ENCODE measurements around the gene ASCC3.
"Not testable (repeated sequence)": the region's sequence is repeated elsewhere in the genome, so short reads cannot be mapped to it uniquely, and the experiment has no call there.

Gene ASCC3

DNA sequence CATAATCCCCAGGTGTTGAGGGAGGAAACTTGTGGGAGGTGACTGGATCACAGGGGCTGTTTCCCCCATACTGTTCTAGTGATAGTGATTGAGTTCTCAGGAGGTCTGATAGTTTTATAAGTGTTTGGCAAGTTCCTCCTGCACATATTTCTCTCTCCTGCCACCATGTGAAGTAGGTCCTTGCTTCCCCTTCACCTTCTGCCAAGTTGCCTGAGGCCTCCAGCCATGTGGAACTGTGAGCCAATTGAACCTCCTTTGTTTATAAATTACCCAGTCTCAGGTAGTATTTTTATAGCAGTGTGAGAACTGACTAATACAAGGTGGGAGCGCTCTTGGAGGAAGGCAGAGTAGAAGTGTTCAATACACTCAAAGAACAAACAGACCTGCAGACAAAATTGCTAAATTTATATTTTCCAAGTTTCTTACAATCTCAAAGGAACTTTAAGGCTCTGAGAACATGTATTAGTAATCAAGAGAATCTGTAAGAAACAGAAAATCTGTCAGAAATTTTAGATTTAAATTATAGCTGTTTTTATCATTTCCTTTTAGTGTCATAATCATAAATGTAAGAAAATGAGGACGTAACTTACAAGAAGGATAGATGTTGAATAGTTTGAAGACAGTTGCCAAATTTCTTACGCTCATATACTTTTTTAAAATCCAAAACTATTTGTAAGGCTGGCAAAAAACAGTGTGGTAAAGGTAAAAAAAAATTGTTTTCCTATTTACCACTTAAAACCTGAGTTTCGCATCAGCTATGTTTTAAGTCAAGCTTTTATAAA is 77.7 kb downstream of the ASCC3 start:
- no peak for DNase-seq

DNA sequence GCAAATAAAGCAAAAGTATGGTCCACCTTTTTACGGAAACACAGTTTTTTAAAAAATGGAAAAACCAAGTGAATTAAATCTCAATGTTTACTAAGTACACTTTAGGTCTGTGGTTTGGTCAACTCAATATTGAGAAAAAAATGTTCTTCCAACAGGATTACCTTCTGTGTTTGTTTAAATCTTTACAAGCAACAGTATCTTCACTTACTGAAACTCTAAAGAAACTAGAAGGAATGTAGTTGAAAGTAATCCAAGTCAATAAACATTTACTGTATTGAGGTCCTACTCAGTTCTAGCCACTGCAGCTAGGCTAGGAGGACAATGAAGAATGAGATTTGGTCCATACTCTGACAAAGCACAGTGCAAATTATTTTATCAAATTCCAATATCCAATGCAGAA is 80.1 kb downstream of the ASCC3 start:
- no peak for DNase-seq

DNA sequence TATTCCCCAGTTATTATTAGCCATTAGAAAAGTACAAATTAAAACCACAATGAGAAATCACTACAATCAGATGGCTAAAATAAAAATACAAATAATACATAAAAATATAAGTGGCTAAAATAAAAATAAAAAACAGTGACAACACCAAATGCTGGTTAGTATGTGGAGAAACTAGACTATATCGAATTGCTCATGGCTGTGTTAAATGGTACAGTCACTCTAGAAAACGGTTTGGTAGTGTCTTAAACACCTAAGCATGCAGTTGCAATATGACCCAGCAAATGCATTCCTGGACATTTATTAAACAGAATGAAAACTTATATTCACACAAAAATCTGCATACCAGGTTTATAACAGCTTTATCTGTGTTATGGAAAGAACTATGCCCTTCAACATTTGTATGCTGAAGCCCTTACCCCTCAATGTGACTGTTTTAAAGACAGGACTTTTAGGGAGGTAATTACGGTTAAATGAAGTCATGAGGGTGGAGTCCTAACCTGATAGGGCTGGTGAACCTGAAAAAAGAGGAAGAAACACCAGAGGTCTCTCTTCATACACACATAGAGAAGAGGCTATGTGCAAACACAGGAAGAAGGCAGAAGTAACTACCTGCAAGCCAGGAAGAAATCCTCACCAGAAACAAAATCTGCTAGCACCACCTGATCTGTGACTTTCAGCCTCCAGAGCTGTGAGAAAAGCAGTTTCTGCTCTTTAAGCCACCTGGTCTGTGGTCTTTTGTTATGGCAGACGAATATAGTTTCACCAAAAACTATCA is 84.9 kb downstream of the ASCC3 start:
- no peak for DNase-seq

DNA sequence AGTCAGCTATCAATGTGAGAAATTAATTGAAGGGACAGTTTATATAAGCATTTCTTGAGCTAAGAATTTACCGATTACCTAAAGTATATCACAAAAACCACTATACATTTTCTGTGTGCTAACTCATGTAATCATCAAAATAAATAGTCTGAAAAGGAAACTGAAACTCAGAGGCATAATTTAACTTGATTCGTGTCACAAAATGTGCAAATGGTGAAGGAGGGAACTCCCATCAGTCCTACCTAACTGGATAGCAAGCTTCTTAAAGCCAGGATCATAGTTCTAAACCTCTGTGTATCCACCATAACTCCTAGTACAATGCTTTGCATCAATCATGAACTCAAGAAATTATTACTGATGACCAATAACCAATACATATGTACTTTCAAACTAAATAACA is 91.0 kb downstream of the ASCC3 start:
- no peak for DNase-seq

DNA sequence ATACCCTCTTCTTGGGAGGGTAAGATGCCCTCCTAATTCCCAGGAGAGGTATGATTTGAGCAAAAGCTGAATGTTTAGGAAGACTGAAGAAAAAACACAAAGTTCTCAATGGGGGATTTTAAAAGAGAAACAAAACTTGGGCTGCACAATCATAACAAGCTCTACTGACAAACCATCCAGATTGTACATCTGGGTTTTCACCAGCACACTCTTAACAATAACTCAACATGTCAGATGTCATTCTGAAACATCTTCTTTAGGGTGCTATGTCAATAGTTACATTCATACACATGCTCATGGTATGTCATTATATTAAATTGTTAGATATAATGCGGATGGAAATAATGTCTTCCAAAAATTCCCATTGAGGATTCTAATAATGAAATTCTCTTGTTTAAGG is 95.1 kb downstream of the ASCC3 start:
- no peak for DNase-seq

DNA sequence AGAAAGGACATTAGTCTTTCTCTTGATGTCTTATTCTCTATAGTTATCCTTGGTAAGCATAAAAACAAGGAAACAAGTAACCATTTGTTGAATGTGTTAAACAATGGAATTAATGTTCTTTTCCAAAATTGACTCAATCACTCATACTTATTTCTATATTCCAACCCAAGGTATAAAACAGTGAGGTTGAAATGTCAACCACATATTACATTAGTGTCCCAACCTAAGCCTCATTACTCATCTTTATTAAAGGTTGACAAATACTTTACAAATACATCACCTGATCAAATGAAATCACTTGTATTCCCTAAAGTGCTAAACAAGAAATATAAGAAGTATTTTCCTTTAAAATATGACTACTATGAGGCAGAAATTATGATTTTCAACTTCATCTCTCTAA is 100.5 kb downstream of the ASCC3 start:
- DNase-seq: no peak

DNA sequence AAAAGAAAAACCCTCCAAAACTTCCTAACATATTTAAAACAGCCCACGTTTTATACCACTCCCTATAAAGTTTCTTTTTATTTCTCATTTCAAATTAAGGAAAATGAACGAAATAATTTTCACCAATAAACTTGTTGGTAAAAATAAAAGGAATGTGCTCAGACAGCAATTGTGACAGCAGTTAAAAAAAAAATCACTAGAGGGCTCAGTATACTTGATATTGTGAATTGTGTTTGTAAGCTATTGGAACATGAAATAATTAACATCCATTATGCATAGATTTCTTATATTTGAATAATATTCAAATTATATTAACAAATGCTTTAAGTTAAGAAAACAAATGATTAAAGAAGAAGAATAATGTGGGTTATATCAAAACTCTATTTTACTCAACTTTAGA is 105.5 kb downstream of the ASCC3 start:
- no peak for DNase-seq

DNA sequence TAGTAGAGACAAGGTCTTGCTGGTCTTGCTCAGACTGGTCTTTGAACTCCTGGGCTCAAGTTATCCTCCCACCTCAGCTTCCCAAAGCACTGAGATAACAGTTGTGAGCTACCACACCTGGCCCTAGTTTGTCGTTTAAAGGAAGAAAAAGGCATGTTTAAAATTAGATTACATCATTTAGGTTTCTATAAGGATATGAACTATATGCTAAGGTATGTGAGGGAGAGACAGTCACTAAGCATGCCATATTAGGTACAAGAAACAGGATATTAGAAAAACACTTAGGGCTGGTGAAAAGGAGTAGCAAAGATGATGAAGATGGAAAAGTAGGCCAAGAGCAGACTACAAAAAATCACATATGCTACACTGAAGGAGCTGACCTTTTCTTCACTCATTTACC is 106.4 kb downstream of the ASCC3 start:
- DNase-seq: no peak

DNA sequence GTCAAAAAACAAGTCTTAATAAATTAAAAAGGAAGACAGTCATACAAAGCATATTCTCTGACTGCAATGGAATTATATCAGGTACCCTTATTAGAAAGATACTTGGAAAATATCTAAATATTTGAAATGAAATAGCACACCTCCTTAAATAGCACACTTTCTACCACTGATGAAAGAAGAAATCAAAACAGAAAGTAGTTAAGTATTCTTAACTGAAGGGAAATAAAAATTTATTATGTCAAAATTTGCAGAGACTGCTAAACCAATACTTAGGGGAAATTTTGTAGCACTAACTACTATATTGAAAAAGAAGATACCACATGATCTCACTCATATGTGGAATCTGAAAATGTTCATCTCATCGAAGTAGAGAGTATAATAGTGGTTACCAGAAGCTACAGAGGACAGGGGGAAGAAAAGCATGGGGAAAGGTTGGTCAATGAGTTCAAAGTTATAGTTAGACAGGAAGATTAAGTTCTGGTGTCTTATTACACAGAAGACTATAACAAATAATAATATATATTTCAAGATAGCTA is 112.2 kb downstream of the ASCC3 start:
- DNase-seq: no peak

DNA sequence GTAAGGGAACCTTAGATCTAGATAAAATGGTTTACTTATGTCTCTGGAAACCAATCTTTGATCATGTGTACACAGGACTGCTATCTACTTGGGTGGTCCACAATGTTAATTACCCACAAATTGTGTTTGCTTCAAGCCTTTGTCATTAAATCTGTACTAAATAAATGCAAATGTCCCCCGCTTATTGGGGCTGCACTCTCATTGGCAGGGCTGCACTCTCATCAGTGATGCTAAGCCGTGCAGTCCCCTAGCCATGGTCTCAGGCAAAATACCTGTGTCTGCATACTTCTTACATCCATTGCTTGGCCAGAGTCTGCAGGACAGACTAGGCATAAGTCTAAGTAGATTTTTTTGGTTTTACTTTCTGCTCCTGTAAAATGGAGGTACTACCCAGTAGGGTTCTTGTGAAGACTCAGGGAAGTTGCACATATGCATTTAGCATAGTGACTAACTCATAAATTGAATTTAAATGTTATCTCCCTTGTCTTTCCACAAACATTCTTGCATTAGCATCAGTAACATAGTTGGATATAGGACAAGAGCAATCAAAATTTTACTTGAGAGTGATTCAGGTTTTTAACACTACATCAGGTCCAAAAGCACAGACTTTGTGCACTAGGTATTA is 117.4 kb downstream of the ASCC3 start:
- DNase-seq: no peak

DNA sequence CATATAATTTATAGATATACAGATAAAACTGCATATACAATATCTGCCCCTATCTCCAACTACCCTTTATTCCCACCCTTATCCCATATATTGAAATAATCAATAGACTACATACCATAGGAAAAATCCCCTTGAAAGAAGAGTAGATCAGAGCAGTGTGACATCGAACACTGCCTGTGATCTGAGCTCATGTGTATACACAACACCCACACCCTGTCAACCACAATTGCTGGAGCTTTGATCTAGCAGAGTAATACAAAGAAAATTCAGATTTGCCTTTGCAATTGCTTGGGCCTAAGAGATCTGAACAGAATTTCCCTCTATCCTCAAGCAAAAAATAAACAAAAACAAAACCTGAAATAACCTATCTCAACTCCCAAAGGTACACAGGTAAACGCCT is 119.3 kb downstream of the ASCC3 start:
- DNase-seq: no peak

DNA sequence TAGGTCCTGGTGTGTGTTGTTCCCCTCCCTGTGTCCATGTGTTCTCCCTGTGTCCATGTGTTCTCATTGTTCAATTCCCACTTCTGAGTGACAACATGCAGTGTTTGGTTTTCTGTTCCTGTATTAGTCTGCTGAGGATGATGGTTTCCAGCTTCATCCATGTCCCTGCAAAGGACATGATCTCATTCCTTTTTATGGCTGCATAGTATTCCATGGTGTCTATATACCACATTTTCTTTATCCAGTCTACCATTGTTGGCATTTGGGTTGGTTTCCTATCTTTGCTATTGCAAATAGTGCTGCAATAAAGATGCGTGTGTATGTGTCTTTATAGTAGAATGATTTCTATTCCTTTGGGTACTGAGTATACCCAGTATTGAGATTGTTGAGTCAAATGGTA is 122.7 kb downstream of the ASCC3 start:
- DNase-seq: not testable (repeated sequence)

DNA sequence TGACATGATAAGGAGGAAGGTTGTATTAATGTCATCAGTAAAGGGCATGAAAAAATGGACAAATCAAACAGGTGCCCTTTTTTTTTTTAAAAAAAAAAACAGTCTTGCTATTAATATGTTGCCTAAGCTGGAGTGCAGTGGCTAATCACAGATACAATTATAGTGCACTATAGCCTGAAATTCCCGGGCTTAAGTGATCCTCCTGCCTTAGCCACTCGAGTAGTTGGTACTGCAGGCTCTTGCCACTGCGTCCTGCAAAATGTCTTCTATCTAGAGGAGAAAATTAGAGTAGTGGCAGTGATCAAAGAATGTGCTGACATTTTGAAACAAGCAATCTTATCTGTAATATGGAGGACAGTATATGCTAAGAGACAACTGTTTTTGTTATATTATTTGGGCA is 127.7 kb downstream of the ASCC3 start:
- DNase-seq: no peak

DNA sequence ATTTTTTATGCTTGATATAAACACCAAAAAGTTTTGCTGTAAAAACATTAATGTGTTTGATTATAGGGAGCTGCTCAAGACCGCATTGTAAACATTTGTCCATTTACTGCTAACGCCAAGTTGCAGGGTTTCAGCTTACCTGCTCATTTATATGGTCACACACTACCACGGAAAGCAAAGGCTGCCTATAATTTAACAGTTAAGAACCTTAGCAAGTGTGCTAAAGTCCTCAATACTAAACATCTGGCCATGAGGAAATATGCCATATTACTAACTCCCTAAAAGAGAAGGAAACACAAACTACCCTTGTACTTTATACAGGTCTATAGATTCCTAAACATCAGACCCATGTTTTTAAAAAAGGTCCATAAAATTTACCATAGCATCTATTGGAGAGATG is 129.5 kb downstream of the ASCC3 start:
- no peak for DNase-seq

DNA sequence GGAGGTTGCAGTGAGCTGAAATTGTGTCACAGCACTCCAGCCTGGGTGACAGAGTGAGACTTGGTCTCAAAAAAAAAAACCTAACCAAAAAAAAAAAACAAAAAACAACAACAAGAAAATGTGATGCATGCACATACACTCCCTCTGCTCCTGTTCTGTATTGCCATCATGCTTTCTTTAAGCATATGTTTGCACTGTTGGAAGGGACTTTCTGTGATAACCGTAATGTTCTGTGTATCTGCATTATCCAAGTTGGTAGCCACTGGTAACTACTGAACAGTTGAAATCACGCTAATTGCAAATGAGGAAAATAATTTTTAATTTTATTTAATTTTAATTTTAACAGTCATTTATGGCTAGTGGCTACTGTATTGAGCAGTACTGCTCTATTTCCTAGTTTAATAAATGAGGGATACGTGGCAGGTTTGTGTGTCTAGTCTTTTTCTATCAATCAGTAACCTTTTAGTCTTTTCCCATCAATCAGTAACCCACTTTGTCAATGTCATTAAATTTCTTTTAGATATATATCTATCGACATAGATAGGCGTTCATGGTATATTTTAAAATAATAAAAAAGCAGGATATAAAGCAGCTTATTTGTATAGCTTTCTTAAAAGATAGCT is 135.6 kb downstream of the ASCC3 start:
- DNase-seq: no peak

DNA sequence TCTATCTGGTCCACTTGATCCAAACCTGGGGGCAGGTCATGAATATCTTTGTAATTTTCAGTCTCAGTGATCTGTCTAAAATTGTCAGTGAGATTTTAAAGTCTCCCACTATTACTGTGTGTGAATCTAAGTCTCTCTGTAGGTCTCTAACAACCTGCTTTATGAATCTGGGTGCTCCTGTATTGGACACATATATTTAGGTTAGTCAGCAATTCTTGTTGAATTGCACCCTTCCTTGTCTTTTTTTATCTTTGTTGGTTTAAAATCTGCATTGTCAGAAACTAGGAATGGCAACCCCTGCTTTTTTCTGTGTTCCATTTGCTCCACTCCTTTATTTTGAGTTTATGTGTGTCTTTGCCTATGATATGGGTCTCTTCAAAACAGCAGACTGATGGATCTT is 140.7 kb downstream of the ASCC3 start:
- no peak for DNase-seq

DNA sequence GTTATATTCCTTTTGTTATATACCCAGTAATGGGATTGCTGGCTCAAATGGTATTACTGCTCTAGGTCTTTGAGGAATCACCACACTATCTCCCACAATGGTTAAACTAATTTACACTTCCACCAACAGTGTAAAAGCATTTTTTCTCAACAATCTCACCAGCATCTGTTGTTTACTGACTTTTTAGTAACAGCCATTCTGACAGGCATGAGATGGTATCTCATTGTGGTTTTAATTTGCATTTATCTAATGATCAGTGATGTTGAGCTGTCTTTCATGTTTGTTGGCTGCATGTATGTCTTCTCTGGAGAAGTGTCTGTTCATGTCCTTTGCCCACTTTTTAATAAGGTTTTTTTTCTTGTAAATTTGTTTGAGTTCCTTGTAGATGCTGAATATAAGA is 143.4 kb downstream of the ASCC3 start:
- DNase-seq: not testable (repeated sequence)

DNA sequence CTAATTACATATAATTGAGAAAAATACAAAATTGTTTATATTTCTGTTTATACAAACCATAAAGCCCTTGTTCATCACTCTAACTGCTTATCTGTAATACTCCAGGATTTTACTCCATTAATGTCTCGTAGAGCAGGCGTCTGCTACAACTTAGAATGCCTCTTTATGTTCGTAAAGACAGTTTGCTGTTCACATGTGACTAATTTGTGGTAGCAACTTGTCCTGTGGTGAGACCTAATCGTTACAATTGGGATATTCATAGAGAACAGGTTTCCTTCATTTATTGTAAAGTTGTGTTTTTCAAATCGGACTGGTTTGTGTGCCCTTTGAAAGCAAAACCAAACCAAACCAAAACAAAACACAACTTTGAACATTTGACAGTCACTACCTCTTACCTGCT is 149.7 kb downstream of the ASCC3 start:
- no peak for DNase-seq

DNA sequence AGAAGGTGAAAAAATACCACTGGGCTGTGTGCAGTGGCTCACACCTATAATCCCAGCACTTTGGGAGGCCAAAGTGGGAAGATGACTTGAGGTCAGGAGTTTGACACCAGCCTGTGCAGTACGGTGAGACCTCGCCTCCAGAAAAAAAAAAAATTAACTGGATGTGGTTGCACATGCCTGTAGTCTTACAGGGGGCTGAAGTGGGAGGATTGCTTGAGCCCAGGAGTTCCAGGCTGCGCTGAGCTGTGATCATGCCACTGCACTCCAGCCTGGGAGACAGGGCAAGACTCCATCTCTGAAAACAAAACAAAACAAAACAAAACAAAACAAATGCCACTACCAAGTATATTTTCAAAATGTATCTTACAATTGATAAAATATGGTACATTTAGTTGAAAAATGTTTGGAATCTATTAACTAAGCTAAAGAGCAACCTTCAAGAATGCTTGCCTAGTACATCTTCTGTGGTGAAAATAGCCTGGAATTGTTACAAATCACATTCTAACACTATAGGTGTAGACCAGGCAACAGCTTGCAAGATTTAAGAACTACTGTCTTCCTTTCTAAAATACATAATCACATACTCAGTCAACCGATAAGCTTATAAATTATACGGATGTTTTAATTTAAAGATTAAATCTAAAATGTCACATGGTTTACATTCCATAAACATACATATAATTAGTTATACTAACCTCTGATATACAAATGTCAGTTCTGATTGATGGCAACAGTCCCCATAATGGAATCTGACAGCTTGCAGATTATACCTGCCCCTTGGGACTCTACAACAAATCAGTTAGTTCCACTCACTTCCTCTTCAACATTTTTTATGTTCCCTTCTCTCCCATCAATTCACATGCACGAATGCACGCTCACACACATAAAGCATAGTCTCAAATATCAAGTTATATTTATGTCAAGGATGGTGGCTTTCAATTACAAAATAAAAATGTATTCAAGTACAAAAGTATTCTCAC is 150.8 kb downstream of the ASCC3 start:
- DNase-seq: no peak

DNA sequence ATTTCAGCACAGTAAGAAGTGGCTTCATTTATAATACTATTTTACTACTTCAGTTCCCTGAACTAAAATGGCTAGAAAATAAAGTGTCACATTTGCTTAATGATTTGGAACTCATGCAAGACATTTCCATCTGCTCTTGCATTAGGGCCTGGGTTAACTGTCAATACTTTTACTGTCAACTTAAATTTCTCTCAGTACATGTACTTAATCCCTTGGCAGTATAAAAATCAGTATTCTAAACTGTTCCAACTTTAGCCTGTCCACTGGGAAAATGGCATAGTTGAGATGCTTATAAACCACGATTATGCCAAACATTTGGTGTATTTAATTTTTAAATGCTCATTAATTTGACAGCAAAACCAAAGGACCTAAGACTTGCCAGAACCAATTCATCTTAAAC is 154.5 kb downstream of the ASCC3 start:
- no peak for DNase-seq

DNA sequence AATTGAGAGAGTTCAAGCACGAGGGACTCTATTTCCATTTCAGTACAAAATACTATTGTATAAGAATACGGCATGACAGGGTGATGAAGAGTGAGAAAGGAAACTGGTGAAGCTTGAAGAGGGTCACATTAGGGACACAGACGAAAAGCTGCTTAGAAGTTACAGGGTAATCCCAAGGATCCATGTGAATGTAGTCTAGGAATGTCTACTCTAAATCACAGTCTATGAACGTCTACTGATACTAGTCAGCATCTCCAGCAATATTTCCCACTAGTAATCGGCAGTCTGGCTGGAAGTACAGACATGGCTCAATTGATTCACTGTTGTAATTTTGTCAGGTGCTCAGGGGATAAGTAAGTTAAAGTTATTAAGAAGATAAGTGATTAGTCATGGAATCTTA is 156.4 kb downstream of the ASCC3 start:
- no peak for DNase-seq

DNA sequence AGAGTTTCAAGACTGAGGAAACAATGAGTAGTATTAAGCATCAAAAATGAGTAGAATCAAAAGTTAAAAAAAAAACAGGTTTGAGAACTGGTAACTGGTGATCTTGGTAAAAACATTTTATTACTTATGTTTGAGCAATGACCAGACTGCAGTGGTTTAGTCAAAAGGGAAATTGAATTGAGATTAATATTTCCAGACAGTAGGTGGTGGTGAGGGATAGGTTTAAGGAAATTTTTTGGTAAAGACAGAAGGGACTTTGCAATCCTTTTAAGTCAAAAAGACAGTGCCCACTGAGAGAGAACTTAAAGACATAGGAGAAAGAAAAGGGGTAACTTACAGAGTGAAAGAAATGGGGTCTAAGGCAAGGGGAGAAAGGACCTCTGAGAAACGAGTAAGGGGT is 156.9 kb downstream of the ASCC3 start:
- no peak for DNase-seq

Data from NCI-H524 treated with DMSO at 0.1 percent for 48 hours (cell line).